GM10847 (cell line): ENCODE data around the gene SERPIND1.

Source experiments
- POLR2A ChIP-seq: IDR thresholded peaks from 2 replicates; pipeline ENCODE4 v1.6.1; 2011; ENCODE audit not compliant: insufficient read length; ENCODE audit errors: extremely low read depth

Gene SERPIND1

GRCh38 chr22:20796731-20797130 lies 22.8 kb downstream of the SERPIND1 start:
- no peak for TF ChIP-seq POLR2A

- no peak for TF ChIP-seq POLR2A
These were observed 24.3 kb downstream of the SERPIND1 start for GRCh38 chr22:20798218-20798617.

- no peak for TF ChIP-seq POLR2A
These were observed 25.1 kb downstream of the SERPIND1 start for GRCh38 chr22:20798974-20799373.

GRCh38 chr22:20799449-20799848 lies 25.5 kb downstream of the SERPIND1 start:
- TF ChIP-seq POLR2A = no peak

- no peak for TF ChIP-seq POLR2A
These were observed 28.5 kb downstream of the SERPIND1 start for GRCh38 chr22:20802452-20802851.

- no peak for TF ChIP-seq POLR2A
These were observed 29.1 kb downstream of the SERPIND1 start for GRCh38 chr22:20802922-20803553.

GRCh38 chr22:20803696-20804324 lies 29.9 kb downstream of the SERPIND1 start:
- no peak for TF ChIP-seq POLR2A

- no peak for TF ChIP-seq POLR2A
These were observed 30.7 kb downstream of the SERPIND1 start for GRCh38 chr22:20804650-20805049.

GRCh38 chr22:20805972-20806471 lies 32.1 kb downstream of the SERPIND1 start:
- TF ChIP-seq POLR2A = no peak

- TF ChIP-seq POLR2A = no peak
These were observed 33.4 kb downstream of the SERPIND1 start for GRCh38 chr22:20807315-20807752.

GRCh38 chr22:20808844-20809243 lies 34.9 kb downstream of the SERPIND1 start:
- TF ChIP-seq POLR2A = no peak

GRCh38 chr22:20809538-20810185 lies 35.7 kb downstream of the SERPIND1 start:
- no peak for TF ChIP-seq POLR2A

GRCh38 chr22:20810645-20811044 lies 36.7 kb downstream of the SERPIND1 start:
- no peak for TF ChIP-seq POLR2A

GRCh38 chr22:20811171-20811570 lies 37.3 kb downstream of the SERPIND1 start:
- no peak for TF ChIP-seq POLR2A

GRCh38 chr22:20811971-20812660 lies 38.2 kb downstream of the SERPIND1 start:
- TF ChIP-seq POLR2A = no peak

GRCh38 chr22:20813056-20813455 lies 39.1 kb downstream of the SERPIND1 start:
- no peak for TF ChIP-seq POLR2A

GRCh38 chr22:20814221-20814808 lies 40.4 kb downstream of the SERPIND1 start:
- TF ChIP-seq POLR2A = no peak
